HG03432 (cell line): ENCODE results near the gene RBMS1.
"Not testable (repeated sequence)": the region's sequence is repeated elsewhere in the genome, so short reads cannot be mapped to it uniquely, and the experiment has no call there.

Source experiments
- ATAC-seq: cut with Tn5 transposase; IDR thresholded peaks from one replicate; pipeline ENCODE4 v1.9.1; 2021; ENCODE audit warnings: mild to moderate bottlenecking, moderate library complexity; ENCODE audit not compliant: unreplicated experiment

RBMS1 gene

DNA sequence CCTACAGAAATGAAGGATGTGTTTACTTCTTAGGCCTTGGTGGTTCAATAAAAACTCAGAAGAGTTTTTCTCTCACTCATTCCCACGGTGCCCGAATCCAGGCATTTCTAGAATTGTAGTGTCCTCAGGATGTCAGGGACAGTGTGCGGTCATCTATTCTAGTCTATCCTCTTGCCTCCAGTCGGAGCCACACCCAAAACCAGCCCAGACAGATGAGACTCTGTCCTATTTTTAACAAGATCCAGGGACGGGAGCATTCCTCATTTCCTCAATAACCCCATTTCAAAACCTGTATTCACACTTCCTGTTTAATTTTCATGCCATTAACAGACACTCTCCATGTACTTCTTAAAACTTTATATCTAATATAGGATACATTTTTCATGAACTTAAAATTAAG is 11.6 kb upstream of the RBMS1 start:
- no peak for ATAC-seq

DNA sequence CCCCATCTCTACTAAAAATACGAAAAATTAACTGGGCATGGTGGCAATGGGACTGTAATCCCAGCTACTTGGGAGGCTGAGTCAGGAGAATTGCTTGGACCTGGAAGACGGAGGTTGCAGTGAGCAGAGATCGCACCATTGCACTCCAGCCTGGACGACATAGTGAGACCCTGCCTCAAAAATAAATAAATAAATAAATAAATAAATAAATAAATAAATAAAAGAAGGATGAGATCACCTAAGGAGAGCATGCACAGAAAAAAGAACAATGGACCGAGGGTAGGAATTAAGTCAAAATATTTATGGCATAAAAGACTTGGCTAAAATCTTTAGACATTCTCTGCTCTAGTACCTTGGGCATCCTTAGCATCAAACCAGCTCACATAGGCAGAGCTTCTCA is 8.9 kb upstream of the RBMS1 start:
- ATAC-seq, result no peak

DNA sequence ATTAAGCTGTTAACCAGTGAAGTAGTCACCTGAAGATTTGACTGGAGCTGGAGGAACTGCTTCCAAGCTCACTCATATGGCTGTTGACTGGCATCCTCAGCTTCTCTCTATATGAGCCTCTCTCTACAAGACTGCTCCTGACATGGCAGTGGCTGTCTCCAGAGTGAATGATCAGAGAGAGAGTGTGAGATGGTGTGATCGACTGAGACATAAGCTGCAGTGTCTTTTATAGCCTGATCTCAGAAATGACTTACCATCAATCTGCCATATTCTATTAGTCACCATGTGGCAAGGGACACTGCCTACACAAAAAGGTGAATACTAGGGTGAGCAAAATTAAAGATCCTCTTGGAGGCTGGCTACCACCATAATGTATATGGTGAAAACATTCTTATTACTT is 7.8 kb upstream of the RBMS1 start:
- ATAC-seq, result no peak

DNA sequence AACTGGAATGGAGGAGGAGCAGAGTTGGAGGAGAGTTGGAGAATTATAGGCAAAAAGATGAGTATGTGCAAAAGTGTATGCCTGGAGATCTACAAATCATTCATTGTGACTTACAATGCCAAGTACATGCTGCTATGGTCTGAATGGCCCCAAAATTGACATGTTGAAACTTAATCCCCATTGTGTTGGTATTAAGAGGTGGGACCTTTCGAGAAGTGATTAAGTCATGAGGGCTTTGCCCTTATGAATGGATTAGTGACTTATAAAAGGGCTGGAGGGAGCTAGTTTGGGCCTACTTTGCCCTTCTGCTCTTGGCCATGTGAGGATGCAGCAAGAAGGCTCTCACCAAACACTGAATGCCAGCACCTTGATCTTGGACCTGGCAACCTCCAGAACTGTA is 6.3 kb upstream of the RBMS1 start:
- no peak for ATAC-seq

DNA sequence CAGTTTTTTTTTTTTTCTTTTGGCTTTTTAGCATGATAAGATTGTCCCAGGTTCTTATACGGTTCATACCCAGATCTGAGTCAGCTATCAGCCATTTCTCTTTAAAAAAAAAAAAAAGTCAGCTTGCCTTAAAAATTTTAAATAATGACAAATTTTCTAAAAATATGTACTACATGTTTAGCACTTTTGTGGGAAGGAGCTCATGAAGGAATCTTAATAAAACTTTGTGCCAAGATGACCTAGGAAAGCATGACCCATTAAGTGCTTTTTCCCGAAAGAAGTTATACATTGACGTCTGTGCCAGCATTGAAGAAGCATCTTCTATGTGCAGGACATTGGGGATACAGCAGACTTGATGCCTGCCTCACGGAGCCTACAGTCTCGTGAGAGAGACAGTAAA is 4.5 kb upstream of the RBMS1 start:
- no peak for ATAC-seq

DNA sequence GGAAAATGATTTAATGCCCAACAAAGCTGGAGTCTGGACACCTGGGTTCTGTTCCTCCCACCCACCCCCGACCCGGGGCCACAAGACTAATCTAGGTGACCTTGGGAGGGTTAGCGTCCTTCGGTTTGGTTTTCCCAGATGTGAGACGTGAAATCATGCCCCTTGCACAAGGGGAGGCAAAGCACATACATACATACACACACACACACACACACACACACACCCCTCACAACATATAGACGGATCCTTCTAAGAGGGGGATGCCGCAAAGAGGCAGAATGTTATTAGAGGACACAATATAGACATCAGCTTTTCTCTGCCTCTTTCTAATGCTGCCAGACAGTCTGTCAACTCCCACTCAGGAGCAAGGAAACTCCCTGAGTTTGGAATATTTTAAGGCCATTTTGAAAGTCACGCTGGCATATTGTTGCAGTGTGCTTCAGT is 616 bp upstream of the RBMS1 start:
- no peak for ATAC-seq

DNA sequence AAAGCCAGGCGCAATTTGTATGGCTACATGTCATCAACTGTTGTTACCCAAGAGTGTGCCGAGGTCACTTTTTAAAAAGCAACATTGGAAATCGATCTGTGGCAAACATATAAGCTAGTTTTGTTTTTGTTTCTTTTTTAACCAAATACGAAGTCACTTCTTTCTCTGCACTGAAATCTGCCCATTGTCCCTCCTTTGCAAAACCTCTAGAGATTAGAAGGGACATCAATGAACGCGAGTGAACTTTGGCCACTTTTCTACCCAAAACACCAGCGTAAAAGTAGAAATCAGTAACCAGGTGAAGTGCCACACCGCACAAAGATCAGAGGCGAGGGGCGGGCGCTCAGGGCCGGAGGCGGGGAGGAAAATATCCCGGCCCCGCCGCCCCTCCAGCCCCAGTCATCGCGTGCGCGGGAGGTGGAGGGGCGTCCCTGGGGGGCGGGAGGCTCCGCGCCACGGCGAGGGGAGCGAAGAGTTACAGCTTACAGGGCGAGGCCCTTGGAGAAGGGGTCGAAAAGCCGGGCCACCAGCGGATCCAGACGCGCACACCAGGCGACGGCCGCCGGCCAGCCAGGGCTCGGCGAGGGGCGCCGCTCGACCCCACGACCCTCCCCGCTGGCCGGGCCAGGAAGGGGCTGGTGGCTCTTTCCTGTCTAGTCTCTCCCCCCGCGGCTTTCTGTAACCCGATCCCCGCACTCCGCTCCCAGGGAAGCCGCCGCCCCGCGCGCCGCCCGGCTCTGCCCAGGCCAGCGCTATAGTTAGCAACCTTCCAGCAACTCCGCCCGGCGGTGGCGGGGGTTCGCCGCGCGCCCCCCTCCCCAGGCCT is 993 bp downstream of the RBMS1 start:
- peak; percentile 40 for ATAC-seq

DNA sequence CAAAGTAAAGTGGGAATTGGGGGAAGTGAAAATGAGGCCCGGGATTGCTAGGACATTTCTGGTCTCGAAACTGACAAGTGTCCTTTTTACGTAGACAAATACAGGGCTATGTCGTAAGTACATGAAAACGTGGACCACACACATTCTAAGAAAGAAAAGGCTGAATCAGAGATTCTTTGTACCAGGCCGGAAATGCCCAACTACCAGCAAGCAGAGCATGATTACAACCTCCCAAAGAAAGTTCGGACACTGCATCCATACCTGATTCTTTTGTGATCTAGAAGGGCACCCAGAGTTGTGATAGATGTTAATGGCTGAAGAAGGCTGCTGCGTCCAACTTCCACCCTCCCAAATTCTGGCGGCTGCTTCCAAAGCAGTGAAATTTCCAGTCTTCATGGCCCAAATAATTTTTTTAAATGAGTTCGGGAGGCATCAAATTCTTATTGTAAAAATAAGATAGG is 1.7 kb downstream of the RBMS1 start:
- ATAC-seq, result no peak

DNA sequence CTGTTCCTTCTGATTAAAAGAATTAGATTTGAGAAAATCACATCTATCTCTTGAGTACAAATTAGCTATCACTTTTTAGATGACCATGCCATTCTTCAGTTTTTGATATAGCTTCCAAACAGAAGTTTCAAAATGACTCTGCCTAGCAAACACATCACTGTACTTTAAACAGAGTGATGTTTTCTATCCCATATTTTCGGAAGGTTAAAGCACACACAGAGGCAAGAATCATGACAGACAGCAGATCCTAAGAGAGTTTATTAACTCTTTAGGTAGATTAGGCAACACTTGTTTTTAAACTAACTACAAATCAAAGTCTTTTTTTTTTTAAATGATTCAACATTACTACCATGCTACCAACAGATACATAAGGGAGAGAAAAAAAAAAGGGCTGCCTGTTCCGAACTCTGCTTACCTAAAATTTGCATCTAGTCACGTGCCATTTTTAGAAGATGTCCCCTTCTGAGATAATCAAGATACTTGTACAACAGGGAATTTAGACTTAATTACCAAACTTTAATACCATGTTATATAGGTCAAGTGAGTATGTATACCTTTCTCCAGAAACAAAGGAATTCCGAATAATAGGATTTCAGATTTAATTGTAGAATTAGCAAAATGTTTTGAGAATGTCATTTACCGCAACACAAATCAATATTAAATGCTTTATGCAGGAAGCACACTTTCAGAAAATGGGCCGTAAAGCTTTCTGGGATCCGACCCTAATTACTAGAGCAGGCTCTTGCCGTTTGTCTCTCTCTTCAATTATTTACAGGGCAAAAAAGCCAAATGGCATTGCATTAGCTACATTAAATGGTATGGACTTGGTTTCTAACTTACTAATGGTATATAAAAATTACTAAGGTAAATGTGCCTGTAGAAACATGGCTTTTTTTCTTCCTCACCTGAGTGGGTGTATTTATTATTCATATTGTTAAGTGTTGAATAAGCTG is 2.6 kb downstream of the RBMS1 start:
- no peak for ATAC-seq

DNA sequence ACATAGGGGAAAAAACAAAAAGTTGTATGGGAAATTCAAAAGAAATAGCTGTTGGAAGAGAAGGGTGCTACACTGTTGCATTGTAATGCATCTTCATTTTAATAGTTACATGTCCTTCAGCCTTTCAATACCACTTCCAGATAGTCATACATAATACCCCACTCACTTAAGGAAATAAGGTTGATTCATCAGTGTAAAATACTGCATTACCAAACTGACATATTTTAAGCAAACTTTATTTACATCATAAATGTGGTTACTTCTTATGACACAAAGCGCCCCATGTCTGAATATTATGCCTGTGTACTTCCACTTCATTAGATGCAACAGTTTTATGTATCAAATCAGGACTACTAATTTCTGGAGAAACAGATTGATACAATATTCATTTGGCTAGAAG is 4.5 kb downstream of the RBMS1 start:
- ATAC-seq, result no peak

DNA sequence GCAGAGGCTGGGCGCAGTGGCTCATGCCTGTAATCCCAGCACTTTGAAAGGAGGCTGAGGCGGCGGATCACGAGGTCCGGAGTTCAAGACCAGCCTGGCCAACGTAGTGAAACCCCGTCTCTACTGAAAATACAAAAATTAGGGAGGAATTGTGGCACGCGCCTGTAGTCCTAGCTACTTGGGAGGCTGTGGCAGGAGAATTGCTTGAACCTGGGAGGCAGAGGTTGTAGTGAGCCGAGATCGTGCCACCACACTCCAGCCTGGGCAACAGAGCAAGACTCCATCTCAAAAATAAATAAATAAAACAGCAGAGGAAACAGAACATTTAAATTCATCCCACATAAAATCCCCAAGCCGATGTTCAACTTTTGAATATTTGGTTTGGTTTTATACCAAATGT is 5.3 kb downstream of the RBMS1 start:
- ATAC-seq, result not testable (repeated sequence)

DNA sequence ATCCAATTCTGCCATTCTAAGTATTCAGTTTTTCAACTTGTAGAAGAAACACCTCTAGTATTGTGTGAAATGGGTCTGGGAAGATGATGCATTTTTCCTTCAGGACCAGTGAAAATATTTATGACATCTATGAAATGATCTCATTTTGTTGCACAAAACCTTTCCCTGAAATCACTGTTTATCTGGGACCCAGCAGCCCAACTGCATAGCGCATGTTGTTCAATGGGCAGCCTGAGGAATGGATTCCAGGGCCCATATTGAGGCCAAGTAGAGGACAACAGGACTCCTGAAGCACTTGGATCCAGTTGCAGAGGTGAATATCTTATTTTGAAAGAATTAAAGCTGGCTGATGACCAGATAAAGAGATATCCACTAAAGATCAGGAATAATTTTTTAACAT is 7.3 kb downstream of the RBMS1 start:
- ATAC-seq, result no peak

DNA sequence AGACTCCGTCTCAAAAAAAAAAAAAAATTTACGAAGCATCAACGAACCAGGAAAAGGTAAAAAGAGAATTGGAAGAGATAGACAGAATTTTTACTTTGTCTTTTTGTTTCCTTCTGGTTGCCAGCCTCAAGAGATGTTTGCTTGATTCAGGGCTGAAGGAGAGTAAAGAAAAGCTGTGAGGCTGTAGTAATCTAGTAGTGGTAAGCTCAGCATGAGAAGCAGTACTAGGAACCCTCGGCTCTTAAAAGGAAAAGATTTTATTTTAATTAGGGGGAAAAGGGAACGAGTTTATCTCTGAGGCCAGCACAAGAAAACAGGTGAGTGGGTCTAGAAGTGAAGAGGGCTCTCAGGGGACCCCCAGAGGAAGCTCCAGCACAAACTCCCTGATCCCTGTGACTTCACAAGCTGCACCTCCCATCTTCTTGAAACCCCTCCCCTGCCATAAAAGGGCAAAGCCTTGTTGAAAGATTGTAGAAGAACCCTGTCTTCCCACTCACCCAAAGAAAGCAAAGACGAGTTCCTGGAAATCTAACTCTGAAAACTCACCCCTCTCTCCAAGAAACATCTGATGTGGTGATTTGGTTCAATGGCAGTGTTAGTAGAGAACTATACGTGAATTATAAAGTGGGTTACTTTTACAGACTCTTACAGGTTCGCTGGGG is 8.6 kb downstream of the RBMS1 start:
- ATAC-seq, result no peak

DNA sequence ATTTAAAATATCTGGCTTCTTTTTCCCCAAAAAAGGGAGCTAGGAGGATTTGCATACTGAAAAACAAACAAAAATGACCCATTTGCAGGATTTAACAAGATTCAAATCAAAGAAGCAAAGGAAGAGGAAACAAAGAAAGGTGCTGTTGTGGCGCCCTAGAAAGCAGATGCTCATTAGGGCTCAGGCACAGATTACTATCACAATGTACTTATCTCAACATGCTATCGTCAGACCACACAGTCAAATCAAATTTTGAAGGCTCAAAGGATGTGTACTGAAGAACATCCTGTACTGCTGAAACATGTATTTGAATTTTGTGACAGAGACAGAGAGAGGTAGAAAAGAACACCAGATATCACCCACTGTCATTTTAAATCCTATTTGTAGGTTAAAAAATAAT is 10.9 kb downstream of the RBMS1 start:
- no peak for ATAC-seq

DNA sequence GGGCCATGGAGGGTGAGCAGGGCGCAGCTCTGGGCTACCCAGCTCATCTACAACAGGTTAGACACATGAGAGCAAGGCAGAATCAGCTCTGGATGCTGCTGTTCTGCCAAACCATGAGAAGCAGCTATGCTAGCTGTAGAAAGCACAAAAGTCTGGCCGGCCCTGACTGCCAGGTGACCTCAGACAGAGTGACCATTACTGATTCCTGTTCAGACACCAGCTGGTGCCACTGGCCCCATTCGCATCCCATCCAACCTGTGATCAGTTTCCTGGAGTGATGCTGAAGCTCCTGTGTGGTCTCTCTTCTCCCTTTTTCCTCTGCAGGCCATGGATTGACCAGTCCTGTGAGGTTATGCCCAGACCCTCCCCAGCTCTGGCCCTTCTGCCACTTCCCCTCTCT is 14.3 kb downstream of the RBMS1 start:
- no peak for ATAC-seq

DNA sequence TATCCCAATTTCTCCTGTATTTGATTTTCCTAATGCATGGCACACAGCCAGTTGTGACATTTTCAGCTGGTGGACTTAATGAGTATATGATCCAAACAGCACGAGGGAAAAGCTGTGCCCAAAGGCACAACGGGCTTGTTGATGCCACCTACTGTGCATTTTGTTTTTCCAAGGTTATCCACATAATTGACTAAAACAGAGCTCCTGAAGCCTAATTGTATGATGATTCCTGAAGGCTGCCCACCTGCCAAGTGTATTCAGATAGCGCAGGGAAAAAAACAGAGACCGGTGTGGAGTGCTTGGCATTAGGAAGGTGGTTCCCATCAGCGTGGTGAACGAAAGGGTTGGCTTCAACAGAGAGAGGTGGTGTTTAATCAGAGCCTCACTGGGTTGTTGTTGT is 14.9 kb downstream of the RBMS1 start:
- ATAC-seq, result no peak

DNA sequence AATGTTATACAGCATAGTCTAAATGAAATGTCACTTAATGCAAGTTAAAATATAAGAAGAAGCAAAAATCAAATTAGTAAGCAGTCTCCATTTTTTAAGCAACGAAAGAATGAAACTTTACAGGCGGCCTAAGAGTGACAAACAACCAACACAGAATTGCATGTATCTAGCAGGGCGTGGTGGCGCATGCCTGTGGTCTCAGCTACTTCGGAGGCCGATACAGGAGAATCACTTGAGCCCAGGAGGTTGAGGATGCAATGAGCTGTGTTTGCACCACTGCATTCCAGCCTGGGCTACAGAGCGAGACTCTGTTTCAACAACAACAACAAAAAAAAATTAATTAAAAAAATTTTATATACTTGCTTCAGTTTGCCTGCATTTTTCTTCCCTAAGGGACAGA is 16.6 kb downstream of the RBMS1 start:
- ATAC-seq, result no peak

DNA sequence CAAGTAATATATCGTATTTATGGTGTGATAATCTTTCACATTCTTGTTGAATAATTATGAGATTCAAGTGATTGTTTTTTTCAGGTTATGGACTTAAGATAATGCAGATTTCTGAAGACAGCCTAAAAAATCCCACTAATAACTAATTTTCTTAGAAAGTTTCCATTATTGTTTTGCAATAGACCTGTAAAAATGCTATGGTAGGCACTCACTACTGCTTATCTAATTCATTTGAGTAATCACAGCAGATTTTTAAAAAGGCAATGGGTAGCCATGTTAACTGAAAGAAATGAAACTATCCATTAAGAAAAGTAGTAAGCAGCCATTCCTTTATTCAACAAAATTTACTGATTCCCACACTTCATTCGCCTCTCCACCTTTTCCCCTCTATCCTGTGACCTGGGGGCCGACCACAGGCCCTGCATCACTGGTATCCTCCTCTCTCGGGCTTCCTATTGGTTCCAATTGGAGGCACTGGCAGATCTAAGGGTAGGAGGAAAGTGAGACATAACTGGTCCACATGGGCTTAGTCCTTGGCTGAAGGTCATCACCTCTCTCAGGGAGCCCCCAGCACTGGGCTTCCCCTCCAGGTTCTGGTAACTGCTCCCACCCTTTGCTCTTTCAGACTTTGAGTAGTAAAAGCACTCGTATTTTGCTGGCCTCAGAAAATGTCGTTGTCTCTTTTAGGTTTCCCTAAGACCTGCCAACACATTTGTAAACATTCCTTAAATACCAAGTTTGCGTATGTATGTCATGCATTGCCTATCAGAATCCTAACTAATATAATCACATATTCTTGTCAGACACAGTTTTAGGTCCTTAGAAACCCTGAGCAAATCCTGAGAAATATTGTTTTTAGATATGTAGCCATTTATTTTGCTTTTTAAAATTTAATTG is 18.5 kb downstream of the RBMS1 start:
- no peak for ATAC-seq

DNA sequence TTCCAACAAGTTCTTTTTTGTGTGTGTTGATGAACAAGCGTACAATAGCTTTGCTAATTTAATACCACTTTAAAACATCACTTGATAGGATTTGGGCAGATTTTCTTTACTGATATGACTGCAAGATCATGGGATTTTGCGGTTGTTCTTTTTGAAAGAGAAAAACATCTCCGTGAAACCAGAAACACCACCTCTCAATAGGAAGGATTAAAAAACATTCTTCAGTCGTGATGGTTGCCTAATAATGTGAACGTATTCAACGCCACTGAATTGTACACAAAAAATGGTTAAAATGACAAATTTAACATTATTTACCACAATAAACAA is 19.3 kb downstream of the RBMS1 start:
- ATAC-seq, result no peak

DNA sequence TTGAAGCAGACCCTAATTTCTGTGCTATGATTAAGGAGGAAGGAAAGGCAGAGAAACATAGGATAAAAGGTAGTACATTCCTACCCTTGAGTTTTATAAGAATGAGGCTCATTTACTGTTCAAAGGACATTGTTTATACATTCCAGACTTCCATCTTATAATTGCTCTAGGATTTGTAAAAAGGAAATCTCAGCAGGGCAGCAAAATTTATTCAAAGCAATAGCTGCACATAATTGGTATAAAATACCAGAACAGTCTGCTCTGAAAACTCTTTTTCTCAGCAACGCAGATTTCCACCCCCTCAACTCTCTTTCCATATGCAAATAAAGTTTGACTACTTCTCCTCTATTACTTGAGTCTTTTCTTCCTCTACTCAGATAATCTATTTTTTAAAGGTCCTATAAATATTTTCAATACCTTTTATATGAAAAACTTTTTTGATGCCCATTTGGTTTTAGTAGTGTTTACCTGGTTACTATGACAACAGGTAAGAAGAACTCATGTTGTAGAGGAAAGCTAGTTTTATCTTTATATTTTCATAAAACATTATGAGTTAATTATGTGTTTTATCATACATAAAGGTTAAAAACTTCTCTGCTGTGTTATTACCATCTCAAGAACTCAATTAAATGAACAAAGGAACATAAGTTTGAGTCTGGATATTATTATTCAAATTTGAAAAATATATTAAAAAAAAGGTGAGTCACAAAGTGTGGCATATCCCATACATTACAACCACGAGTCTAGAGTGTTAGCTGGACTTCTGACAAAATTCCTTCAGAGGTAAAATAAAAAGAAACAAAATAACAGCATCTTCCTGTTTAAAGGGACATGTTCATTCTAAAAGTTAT is 19.9 kb downstream of the RBMS1 start:
- ATAC-seq, result no peak
